OCI-LY1 (cell line): ENCODE data around the gene DDR2.

ENCODE experiments used
- CTCF ChIP-seq: fragments of 200-600 bp; sonication (generic), shearing (Covaris generic); IDR thresholded peaks from 2 replicates; pipeline ENCODE4 v1.5.1; 2017; ENCODE audit warnings: mild to moderate bottlenecking, antibody characterized with exemption, low read length, moderate library complexity, mixed read lengths
- EZH2 ChIP-seq: fragments of 200-600 bp; sonication (generic), shearing (Covaris generic); IDR thresholded peaks from 2 replicates; pipeline ENCODE4 v1.8.0; 2017; ENCODE audit warnings: borderline replicate concordance, mixed run types, mild to moderate bottlenecking, antibody characterized with exemption, low read length, moderate library complexity, mixed read lengths

GRCh38 chr1:162682013-162682419 is 49.8 kb downstream of the DDR2 start:
- TF ChIP-seq CTCF (no peak), EZH2 (no peak)
